ENCODE results near the gene PTK7. TPM values are rescaled to one million over a fixed set of nuclear protein-coding genes. Genes with fewer than 3 reads are reported as not detected.

Gene PTK7
- 103 and 115 TPM in 2 replicates for total RNA-seq
- 75.8 and 88.0 TPM in 2 replicates for polyA plus RNA-seq

DNA sequence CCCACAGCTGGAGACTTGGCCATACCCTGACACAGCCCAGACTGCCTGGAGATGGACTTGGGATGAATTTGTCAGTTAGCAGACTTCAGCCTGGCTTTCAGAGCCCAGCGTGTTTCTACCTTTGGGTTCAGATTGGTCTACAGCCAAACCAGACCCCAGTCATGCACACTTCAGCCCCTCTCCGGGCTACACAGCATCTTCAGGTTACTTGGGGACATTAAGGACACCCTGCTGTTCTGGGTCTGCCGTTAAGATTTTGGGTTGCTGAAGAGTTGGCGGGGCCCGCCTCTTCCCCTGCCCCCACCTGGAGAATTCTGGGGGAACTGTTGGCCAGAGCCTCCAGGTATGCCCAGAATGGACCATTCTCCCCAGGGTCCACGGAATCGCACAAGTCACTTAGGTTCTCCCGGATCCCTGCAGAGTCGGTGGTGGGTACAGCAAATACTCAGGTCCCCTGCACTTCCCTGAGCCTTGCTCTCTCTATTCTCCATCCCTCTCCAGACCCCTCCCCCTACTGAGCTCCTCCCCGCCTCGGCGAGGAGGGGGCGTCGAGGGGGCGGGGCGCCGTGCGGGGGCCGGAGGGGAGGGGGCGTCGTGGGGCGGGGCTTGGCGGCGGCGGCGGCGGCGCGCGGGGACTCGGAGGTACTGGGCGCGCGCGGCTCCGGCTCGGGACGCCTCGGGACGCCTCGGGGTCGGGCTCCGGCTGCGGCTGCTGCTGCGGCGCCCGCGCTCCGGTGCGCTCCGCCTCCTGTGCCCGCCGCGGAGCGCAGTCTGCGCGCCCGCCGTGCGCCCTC lies at the start of gene PTK7:
PTK7 (plus strand) TSS at position 645 of the 794 bp plus-strand sequence. CDS start 175 bp downstream, outside the sequence.
- peaks cover 6% of the 10 kb centered on the region for H3K4me1 ChIP-seq (ENCODE audit: low read depth)
- peak within 1 kb of the TSS; percentile 96 for H3K4me3 ChIP-seq
- no peaks in the 10 kb centered on the region for H3K27me3 ChIP-seq
- DNase-seq (ENCODE audit: low read depth in 1 of 2, low spot score in 1 of 2) = peak; percentile 80 to 92
- H3K36me3 ChIP-seq = peaks cover 6% of the 10 kb centered on the region
- TF ChIP-seq, protein P1, sequence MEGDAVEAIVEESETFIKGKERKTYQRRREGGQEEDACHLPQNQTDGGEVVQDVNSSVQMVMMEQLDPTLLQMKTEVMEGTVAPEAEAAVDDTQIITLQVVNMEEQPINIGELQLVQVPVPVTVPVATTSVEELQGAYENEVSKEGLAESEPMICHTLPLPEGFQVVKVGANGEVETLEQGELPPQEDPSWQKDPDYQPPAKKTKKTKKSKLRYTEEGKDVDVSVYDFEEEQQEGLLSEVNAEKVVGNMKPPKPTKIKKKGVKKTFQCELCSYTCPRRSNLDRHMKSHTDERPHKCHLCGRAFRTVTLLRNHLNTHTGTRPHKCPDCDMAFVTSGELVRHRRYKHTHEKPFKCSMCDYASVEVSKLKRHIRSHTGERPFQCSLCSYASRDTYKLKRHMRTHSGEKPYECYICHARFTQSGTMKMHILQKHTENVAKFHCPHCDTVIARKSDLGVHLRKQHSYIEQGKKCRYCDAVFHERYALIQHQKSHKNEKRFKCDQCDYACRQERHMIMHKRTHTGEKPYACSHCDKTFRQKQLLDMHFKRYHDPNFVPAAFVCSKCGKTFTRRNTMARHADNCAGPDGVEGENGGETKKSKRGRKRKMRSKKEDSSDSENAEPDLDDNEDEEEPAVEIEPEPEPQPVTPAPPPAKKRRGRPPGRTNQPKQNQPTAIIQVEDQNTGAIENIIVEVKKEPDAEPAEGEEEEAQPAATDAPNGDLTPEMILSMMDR (IDR thresholded peaks at IDR 0.05; ENCODE audit: low read depth, low read length) = no peak
- peak within 1 kb of the TSS; percentile 53 for H3K27ac ChIP-seq
- no peaks in the 10 kb centered on the region for H3K9me3 ChIP-seq (ENCODE audit: low read depth)

DNA sequence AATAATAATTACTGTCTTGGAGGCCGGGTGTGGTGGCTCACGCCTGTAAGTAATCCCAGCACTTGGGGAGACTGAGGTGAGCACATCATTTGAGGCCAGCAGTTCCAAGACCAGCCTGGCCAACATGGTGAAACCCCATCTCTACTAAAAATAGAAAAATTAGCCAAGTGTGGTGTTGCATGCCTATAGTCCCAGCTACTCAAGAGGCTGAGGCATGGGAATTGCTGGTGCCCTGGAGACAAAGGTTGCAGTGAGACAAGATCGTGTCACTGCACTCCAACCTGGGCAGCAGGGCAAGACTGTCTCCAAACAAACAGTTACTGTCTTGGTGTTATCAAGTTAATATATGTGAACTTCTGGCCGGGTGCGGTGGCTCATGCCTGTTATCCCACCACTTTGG lies 49.7 kb upstream of the PTK7 start:
- TF ChIP-seq, protein P1 (IDR thresholded peaks at IDR 0.05; ENCODE audit: low read depth, low read length) = no peak
- H3K27me3 ChIP-seq = no peaks in the 10 kb centered on the region
- no peaks in the 10 kb centered on the region for H3K4me1 ChIP-seq (ENCODE audit: low read depth)
- no peak overlapping the region for H3K27ac ChIP-seq
- no peak for DNase-seq (ENCODE audit: low read depth in 1 of 2, low spot score in 1 of 2)
- H3K9me3 ChIP-seq (ENCODE audit: low read depth) = no peaks in the 10 kb centered on the region
- peaks cover 46% of the 10 kb centered on the region for H3K36me3 ChIP-seq
- no peak overlapping the region for H3K4me3 ChIP-seq

DNA sequence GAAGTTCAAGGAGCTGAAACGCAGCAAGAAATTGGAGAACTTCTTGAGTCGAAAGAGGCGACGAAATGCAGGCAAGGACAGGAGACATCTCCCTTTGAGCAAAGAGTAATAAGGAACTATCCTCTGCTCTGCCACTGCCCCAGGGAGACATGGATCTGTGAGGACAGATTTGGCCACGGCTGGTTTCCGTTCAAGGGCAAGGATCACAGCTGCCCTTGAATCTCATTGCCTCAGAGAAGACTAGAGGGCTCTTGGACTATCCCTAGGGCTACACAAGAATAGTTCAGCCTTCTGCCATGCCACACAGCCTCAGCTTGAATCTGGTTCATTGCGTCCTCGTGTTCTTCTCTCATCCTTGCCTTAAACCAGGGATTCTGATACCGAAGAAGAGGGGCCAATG lies 47.0 kb upstream of the PTK7 start:
- TF ChIP-seq, protein P1 (IDR thresholded peaks at IDR 0.05; ENCODE audit: low read depth, low read length) = no peak
- H3K36me3 ChIP-seq = peaks cover 50% of the 10 kb centered on the region
- no peak for DNase-seq (ENCODE audit: low read depth in 1 of 2, low spot score in 1 of 2)
- H3K4me1 ChIP-seq (ENCODE audit: low read depth) = no peaks in the 10 kb centered on the region
- H3K9me3 ChIP-seq (ENCODE audit: low read depth) = no peaks in the 10 kb centered on the region
- H3K27me3 ChIP-seq = no peaks in the 10 kb centered on the region
- H3K27ac ChIP-seq = no peak overlapping the region
- no peak overlapping the region for H3K4me3 ChIP-seq

DNA sequence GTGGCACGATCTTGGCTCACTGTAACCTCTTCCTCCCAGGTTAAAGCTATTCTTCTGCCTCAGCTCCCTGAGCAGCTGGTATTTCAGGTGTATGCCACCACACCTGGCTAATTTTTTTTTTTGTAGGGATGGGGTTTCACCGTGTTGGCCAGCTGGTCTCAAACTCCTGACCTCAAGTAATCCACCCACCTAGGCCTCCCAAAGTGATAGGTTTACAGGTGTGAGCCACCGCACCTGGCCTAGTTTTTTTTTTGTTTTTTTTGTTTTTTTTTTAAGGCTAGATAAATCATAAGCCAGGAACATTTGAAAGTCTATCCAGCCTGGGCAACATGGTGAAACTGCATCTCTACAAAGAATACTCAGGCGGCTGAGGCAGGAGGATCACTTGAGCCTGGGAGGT lies 43.8 kb upstream of the PTK7 start:
- TF ChIP-seq, protein P1 (IDR thresholded peaks at IDR 0.05; ENCODE audit: low read depth, low read length) = no peak
- Histone ChIP-seq H3K9me3 (ENCODE audit: low read depth) (no peaks in the 10 kb centered on the region), H3K4me1 (ENCODE audit: low read depth) (no peaks in the 10 kb centered on the region), H3K4me3 (no peak overlapping the region), H3K27me3 (no peaks in the 10 kb centered on the region), H3K27ac (no peak overlapping the region), H3K36me3 (peaks cover 40% of the 10 kb centered on the region)
- no peak for DNase-seq (ENCODE audit: low read depth in 1 of 2, low spot score in 1 of 2)

DNA sequence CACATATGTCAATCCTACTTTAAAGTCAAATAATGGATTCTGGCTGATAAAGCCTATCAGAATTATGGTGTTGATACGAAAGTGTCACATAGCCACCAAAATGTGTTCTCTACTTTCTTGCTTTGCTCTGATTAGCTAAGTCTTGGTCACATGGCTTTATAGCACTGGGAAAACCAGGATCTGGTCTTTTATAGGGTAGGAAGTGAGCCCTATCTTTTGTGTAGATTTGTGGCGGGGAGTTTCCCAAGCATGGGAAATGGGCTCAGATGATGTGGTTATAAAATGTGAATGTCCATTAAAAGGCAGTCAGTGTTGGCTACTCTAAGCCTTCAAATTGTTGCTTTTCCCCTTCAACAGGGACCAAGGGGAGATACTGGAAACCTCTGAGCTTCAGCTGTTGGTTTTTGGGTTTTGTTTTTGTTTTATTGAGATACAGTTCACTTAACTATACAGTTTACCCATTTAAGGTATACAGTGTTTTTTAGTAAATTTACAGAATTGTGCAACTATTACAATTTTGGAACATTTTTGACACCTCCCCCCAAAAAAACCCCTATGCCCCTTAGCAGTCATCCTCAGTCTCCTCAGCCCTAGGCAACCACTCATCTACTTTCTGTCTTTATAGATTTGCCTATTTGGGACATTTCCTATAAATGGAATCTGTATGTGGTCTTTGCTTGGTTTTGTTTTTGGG lies 42.5 kb upstream of the PTK7 start:
- H3K27ac ChIP-seq = no peak overlapping the region
- H3K9me3 ChIP-seq (ENCODE audit: low read depth) = no peaks in the 10 kb centered on the region
- no peak overlapping the region for H3K4me3 ChIP-seq
- H3K27me3 ChIP-seq = no peaks in the 10 kb centered on the region
- TF ChIP-seq, protein P1 (IDR thresholded peaks at IDR 0.05; ENCODE audit: low read depth, low read length) = no peak
- DNase-seq (ENCODE audit: low read depth in 1 of 2, low spot score in 1 of 2) = no peak
- no peaks in the 10 kb centered on the region for H3K4me1 ChIP-seq (ENCODE audit: low read depth)
- H3K36me3 ChIP-seq = peaks cover 49% of the 10 kb centered on the region
